ENCODE results near the gene GATA6.

Gene GATA6

GRCh38 chr18:22182884-22183697 lies 13.7 kb downstream of the GATA6 start (continued):
- TF ChIP-seq OSR2 (tag by site-specific recombination; IDR thresholded peaks at IDR 0.05) (peak; percentile 83), BCL11B (tag by site-specific recombination; IDR thresholded peaks at IDR 0.05; ENCODE audit: low read depth) (peak; percentile 74; the same call in 1 of the 2 replicates), ZNF175 (tag by site-specific recombination; IDR thresholded peaks at IDR 0.05) (no peak), PRDM2 (tag by site-specific recombination; IDR thresholded peaks at IDR 0.05; ENCODE audit: borderline replicate concordance) (no peak), ZBTB20 (tag by site-specific recombination; IDR thresholded peaks at IDR 0.05) (no peak), ZNF664 (tag by site-specific recombination; IDR thresholded peaks at IDR 0.05) (0 out of 2 replicates have a peak, but pooled peaks have one; percentile 73), SCRT2 (tag by site-specific recombination; IDR thresholded peaks at IDR 0.05) (no peak), KLF10 (tag by site-specific recombination; IDR thresholded peaks at IDR 0.05) (peak; percentile 74), HOXA7 (CRISPR knock-in tag; IDR thresholded peaks at IDR 0.05; ENCODE audit: borderline replicate concordance) (no peak), ZNF645 (tag by site-specific recombination; IDR thresholded peaks at IDR 0.05) (no peak), ZNF24 (tag by site-specific recombination; IDR thresholded peaks at IDR 0.05) (no peak), SP7 (tag by site-specific recombination; IDR thresholded peaks at IDR 0.05) (peak; percentile 96), ZNF777 (tag by site-specific recombination; IDR thresholded peaks at IDR 0.05; ENCODE audit: borderline replicate concordance) (no peak), ZNF626 (tag by site-specific recombination; IDR thresholded peaks at IDR 0.05) (no peak), SALL2 (tag by site-specific recombination; IDR thresholded peaks at IDR 0.05; ENCODE audit: borderline replicate concordance) (no peak), ZNF423 (tag by site-specific recombination; IDR thresholded peaks at IDR 0.05) (no peak), KLF1 (tag by site-specific recombination; IDR thresholded peaks at IDR 0.05) (peak; percentile 31), MYNN (tag by site-specific recombination; IDR thresholded peaks at IDR 0.05; ENCODE audit: borderline replicate concordance) (no peak), ZNF23 (tag by site-specific recombination; IDR thresholded peaks at IDR 0.05; ENCODE audit: borderline replicate concordance) (no peak), ZBTB44 (tag by site-specific recombination; IDR thresholded peaks at IDR 0.05) (peak; percentile 51; the same call in 1 of the 2 replicates), TRIM28 (IDR thresholded peaks at IDR 0.05; ENCODE audit: borderline replicate concordance, low read length) (no peak), ZNF561 (tag by site-specific recombination; IDR thresholded peaks at IDR 0.05; ENCODE audit: borderline replicate concordance) (no peak), ZBTB49 (tag by site-specific recombination; IDR thresholded peaks at IDR 0.05; ENCODE audit: low read depth) (no peak), REST (tag by site-specific recombination; IDR thresholded peaks at IDR 0.05) (no peak), ZFHX2 (tag by site-specific recombination; conservative IDR thresholded peaks at IDR 0.05) (no peak)

Data from HEK293 (cell line).